GM12864 (cell line): ENCODE measurements around the gene MGMT.

ENCODE experiments used
- DNase-seq: peaks from one replicate; pipeline ENCODE4 v3.0.0-alpha.2; 2011; ENCODE audit warnings: low read depth
- H3K4me3 ChIP-seq: 2 replicates; pipeline ENCODE4 v1.5.1; 2011; ENCODE audit warnings: mild to moderate bottlenecking, low read depth, low read length, control low read depth
- TF ChIP-seq, protein P1 (sequence below): IDR thresholded peaks from 2 replicates; pipeline ENCODE4 v1.5.1; 2011; ENCODE audit warnings: low read depth, mild to moderate bottlenecking, moderate library complexity, low read length, control low read depth, inconsistent platforms; ENCODE audit errors: missing control alignments

MGMT gene

GRCh38 chr10:129809431-129809830 is 342.4 kb downstream of the MGMT start:
- no peak for DNase-seq
- TF ChIP-seq, protein P1, sequence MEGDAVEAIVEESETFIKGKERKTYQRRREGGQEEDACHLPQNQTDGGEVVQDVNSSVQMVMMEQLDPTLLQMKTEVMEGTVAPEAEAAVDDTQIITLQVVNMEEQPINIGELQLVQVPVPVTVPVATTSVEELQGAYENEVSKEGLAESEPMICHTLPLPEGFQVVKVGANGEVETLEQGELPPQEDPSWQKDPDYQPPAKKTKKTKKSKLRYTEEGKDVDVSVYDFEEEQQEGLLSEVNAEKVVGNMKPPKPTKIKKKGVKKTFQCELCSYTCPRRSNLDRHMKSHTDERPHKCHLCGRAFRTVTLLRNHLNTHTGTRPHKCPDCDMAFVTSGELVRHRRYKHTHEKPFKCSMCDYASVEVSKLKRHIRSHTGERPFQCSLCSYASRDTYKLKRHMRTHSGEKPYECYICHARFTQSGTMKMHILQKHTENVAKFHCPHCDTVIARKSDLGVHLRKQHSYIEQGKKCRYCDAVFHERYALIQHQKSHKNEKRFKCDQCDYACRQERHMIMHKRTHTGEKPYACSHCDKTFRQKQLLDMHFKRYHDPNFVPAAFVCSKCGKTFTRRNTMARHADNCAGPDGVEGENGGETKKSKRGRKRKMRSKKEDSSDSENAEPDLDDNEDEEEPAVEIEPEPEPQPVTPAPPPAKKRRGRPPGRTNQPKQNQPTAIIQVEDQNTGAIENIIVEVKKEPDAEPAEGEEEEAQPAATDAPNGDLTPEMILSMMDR, result no peak

DNA sequence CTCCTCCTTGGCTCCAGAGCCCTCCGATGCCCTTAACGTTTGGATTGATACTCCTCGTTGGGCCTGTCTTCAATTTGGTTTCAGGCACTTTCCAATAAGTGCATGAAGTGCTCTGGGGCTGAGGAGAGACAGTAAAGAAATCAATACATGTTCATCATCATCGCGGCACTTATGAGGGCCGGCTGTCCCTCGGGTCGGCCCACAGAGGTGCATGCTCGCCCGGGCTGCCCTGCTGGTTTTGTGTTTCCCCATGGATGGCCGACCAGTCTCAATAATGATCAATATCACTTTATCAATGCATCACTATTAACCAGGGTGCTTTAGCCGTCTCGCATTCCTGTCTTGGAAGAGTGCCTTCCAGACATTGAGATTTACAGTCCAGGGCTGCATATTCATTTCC is 342.8 kb downstream of the MGMT start:
- H3K4me3 ChIP-seq, result no peak overlapping the region
- TF ChIP-seq, protein P1, result no peak
- DNase-seq, result no peak

More at GRCh38 chr10:129809431-129809830, 342.4 kb downstream of the MGMT start:
- no peak overlapping the region for H3K4me3 ChIP-seq

GRCh38 chr10:129811208-129811607 is 344.2 kb downstream of the MGMT start:
- TF ChIP-seq, protein P1, result no peak
- DNase-seq, result no peak
- no peak overlapping the region for H3K4me3 ChIP-seq

GRCh38 chr10:129812398-129812797 is 345.4 kb downstream of the MGMT start:
- no peak for DNase-seq
- H3K4me3 ChIP-seq, result no peak overlapping the region
- TF ChIP-seq, protein P1, result no peak

DNA sequence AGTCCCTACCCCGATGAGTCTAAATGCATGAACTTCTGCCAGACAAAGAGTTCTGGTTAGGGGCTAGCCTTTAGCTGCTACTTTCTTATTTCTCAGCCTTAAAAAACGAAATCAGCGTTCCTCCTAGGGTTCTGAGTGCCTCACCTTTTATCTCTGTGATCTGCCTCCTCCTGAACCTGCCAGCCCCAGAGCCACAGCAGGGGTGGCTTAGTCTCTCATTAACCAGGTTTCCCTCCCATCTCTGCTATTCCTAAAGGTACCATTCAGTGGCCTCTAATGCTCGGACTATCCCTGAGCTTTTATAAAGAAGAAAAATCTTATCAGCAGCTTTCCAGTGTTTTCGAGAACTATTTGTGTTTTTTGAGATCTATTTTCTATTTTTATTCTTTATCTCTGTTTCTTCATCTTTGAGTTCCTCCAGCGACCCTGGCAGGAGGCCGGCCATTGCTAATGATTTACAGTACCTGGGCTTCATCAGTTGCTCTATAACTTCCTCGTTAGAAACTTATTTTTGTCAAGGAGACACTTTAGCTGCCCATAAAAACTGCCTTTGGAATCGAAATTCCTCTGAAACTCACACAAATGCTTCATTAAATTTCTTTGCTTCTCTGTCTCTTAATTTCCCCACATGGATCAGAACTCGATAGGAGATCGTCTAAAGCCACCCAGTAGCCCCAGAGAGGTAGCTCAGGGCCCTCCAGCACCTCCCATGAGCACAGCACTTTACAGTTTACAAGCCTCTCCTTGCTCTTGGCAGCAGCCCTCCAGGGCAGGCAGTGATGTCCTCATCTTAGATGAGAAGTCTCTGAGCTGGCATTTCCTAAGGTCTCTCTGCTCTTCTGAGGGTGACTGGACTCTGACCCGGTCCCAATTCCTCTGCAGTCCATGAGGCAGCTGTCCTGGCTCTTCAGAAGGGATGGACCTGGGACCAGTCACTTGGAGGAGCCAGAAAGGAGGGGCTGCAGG is 347.9 kb downstream of the MGMT start:
- H3K4me3 ChIP-seq, result no peak overlapping the region
- no peak for DNase-seq
- TF ChIP-seq, protein P1, result no peak

DNA sequence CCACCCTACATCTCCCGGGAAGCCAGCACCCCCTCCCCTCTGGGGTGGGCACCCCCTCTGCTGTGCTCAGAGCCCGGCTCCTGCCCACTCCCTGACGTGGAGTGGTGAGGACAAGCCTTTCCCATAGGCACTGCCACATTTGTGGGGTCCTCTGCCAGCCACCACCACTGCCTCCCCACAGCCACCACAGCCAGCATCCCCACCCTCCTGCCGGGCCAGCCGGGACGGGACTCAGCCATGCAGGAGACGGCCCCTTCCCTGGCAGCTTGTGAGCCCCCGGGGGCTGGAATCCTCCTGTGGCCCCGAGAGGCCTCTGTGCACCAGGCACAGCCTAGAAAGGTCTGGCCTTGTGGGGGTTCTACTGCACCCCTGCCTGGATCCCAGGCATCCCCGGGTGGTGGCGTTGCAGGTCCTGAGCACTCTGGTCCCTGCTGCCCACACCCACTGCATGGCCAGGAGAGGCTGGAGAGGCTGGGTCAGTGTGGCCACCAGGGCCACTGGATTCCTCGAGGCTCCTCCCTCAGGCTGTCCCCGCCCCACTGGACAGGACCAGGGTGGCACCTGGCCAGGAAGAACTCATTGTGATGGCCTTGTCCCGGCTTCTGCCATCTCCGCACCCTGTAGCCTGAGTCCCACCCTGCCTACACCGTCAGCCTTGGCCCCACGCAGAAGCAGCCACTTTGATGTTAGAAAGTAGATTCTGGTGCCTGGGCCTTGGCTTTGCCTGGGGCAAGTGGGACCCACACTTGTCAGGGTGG is 349.0 kb downstream of the MGMT start:
- no peak for DNase-seq
- no peak overlapping the region for H3K4me3 ChIP-seq
- TF ChIP-seq, protein P1, result no peak
